ENCODE results near the gene IPCEF1. TPM values are rescaled to one million over a fixed set of nuclear protein-coding genes. Genes with fewer than 3 reads are reported as not detected.

The IPCEF1 gene
- polyA plus RNA-seq, 1 donor from 2014 or later, result 3.9 TPM

DNA sequence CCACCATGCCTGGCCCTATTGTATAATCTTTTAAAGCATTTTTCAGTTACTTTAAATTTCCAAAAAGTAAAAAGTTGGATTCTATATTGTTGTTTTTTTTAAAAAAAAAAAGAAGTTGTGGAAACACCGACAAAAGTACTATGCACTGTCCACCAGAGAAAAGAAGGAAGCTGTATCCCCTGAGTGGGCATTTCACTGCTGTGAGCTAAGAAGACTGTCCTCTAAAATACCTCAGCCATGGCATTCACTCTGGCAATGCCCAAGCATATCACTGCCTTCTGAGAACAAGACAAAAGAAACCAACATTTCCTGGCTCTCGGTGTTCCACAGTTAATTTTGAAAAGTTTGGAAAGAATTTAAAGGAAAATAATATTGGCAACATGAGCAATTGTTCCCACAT lies 117.8 kb downstream of the IPCEF1 start:
- Histone ChIP-seq H2AFZ (ENCODE audit: low read depth, low read length) (no peak overlapping the region), H3K9ac (ENCODE audit: low read length) (no peak overlapping the region), H3K79me2 (replicated peaks; ENCODE audit: insufficient read depth, low read length) (no peaks in the 10 kb centered on the region), H3K4me2 (ENCODE audit: low read length) (no peak overlapping the region), H3K9me2 (ENCODE audit: insufficient read depth, low read length) (no peaks in the 10 kb centered on the region), H3K9me3 (ENCODE audit: low read length) (no peaks in the 10 kb centered on the region), H3K27me3 (ENCODE audit: insufficient read depth, low read depth, low read length) (no peaks in the 10 kb centered on the region), H3K27ac (ENCODE audit: low read length) (no peak overlapping the region), H3K36me3 (ENCODE audit: insufficient read depth, low read length) (no peaks in the 10 kb centered on the region), H3K4me3 (ENCODE audit: low read length) (no peak overlapping the region), H4K20me1 (ENCODE audit: insufficient read depth) (no peaks in the 10 kb centered on the region), H3F3A (ENCODE audit: insufficient read depth, low read length, poor library complexity, severe bottlenecking) (no peaks in the 10 kb centered on the region)
- no peak for TF ChIP-seq EP300 (conservative IDR thresholded peaks at IDR 0.05; ENCODE audit: poor library complexity, severe bottlenecking)
- no peak for TF ChIP-seq CTCF (IDR thresholded peaks at IDR 0.05; ENCODE audit: poor library complexity, severe bottlenecking)
- TF ChIP-seq POLR2AphosphoS5 (IDR thresholded peaks at IDR 0.05), result no peak
- TF ChIP-seq TAF1 (IDR thresholded peaks at IDR 0.05; ENCODE audit: low read depth), result no peak
- TF ChIP-seq RAD21 (conservative IDR thresholded peaks at IDR 0.05), result no peak
- no peak for TF ChIP-seq MXI1 (conservative IDR thresholded peaks at IDR 0.05; ENCODE audit: poor library complexity, severe bottlenecking)
- TF ChIP-seq EZH2 (IDR thresholded peaks at IDR 0.05; ENCODE audit: borderline replicate concordance, insufficient read depth, low read length, poor library complexity, severe bottlenecking), result no peak
- TF ChIP-seq, protein P1, sequence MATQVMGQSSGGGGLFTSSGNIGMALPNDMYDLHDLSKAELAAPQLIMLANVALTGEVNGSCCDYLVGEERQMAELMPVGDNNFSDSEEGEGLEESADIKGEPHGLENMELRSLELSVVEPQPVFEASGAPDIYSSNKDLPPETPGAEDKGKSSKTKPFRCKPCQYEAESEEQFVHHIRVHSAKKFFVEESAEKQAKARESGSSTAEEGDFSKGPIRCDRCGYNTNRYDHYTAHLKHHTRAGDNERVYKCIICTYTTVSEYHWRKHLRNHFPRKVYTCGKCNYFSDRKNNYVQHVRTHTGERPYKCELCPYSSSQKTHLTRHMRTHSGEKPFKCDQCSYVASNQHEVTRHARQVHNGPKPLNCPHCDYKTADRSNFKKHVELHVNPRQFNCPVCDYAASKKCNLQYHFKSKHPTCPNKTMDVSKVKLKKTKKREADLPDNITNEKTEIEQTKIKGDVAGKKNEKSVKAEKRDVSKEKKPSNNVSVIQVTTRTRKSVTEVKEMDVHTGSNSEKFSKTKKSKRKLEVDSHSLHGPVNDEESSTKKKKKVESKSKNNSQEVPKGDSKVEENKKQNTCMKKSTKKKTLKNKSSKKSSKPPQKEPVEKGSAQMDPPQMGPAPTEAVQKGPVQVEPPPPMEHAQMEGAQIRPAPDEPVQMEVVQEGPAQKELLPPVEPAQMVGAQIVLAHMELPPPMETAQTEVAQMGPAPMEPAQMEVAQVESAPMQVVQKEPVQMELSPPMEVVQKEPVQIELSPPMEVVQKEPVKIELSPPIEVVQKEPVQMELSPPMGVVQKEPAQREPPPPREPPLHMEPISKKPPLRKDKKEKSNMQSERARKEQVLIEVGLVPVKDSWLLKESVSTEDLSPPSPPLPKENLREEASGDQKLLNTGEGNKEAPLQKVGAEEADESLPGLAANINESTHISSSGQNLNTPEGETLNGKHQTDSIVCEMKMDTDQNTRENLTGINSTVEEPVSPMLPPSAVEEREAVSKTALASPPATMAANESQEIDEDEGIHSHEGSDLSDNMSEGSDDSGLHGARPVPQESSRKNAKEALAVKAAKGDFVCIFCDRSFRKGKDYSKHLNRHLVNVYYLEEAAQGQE (IDR thresholded peaks at IDR 0.05; ENCODE audit: borderline replicate concordance), result no peak
- no peak for TF ChIP-seq SMC3 (conservative IDR thresholded peaks at IDR 0.05; ENCODE audit: poor library complexity)

GRCh38 chr6:154236646-154237301 lies 119.8 kb downstream of the IPCEF1 start:
- H3K27ac ChIP-seq (ENCODE audit: low read length), result no peak overlapping the region
- no peak overlapping the region for H3K4me3 ChIP-seq (ENCODE audit: low read length)
- TF ChIP-seq POLR2AphosphoS5 (IDR thresholded peaks at IDR 0.05) (no peak), TAF1 (IDR thresholded peaks at IDR 0.05; ENCODE audit: low read depth) (no peak), MXI1 (conservative IDR thresholded peaks at IDR 0.05; ENCODE audit: poor library complexity, severe bottlenecking) (no peak), SMC3 (conservative IDR thresholded peaks at IDR 0.05; ENCODE audit: poor library complexity) (no peak), EZH2 (IDR thresholded peaks at IDR 0.05; ENCODE audit: borderline replicate concordance, insufficient read depth, low read length, poor library complexity, severe bottlenecking) (no peak), CTCF (IDR thresholded peaks at IDR 0.05; ENCODE audit: poor library complexity, severe bottlenecking) (no peak), RAD21 (conservative IDR thresholded peaks at IDR 0.05) (no peak), EP300 (conservative IDR thresholded peaks at IDR 0.05; ENCODE audit: poor library complexity, severe bottlenecking) (no peak)
- TF ChIP-seq, protein P1 (IDR thresholded peaks at IDR 0.05; ENCODE audit: borderline replicate concordance), result no peak
- H3K4me2 ChIP-seq (ENCODE audit: low read length), result no peak overlapping the region
- H3F3A ChIP-seq (ENCODE audit: insufficient read depth, low read length, poor library complexity, severe bottlenecking), result no peaks in the 10 kb centered on the region
- H3K9ac ChIP-seq (ENCODE audit: low read length), result no peak overlapping the region
- no peaks in the 10 kb centered on the region for H3K36me3 ChIP-seq (ENCODE audit: insufficient read depth, low read length)
- H3K9me2 ChIP-seq (ENCODE audit: insufficient read depth, low read length), result no peaks in the 10 kb centered on the region
- H3K27me3 ChIP-seq (ENCODE audit: insufficient read depth, low read depth, low read length), result no peaks in the 10 kb centered on the region
- H4K20me1 ChIP-seq (ENCODE audit: insufficient read depth), result no peaks in the 10 kb centered on the region
- H2AFZ ChIP-seq (ENCODE audit: low read depth, low read length), result no peak overlapping the region
- H3K9me3 ChIP-seq (ENCODE audit: low read length), result no peaks in the 10 kb centered on the region
- no peaks in the 10 kb centered on the region for H3K79me2 ChIP-seq (replicated peaks; ENCODE audit: insufficient read depth, low read length)
